ENCODE data around the gene RPTOR.

The RPTOR gene

DNA sequence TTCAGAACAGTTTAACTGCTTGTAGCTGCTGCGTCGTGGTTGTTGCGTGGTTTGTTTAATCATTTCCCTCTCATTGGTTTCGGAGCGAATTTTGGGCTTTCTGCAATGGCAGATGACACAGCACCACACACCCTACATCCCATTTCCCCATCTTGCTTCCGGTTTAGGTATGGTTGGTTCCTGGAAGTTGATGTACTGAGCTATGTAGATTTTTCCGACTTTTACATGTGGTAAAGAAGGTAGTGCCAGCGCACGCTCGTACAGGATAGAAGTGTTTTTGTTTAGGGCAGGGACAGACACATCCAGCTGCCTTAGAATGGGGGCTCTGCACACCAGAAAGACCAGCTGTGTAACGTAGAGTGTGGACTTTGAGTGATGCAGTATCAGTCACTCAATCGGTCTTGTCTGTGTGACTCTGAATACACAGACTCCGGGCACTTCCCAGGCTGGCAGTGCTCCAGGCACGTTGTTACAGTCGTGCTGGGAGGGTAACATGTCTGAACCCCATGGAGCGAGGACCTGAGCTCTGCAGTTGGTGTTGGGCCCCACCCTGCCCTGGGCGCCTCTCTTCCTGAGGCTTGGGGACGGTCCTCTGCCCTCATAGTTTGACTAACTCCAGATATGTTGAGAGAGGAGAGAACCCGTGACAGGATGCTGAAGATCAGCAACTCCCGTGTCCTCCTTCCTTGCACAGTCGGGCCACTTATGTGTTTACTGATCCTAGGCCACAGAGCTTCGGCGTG is 275.0 kb downstream of the RPTOR start:
- TF ChIP-seq, protein P1, sequence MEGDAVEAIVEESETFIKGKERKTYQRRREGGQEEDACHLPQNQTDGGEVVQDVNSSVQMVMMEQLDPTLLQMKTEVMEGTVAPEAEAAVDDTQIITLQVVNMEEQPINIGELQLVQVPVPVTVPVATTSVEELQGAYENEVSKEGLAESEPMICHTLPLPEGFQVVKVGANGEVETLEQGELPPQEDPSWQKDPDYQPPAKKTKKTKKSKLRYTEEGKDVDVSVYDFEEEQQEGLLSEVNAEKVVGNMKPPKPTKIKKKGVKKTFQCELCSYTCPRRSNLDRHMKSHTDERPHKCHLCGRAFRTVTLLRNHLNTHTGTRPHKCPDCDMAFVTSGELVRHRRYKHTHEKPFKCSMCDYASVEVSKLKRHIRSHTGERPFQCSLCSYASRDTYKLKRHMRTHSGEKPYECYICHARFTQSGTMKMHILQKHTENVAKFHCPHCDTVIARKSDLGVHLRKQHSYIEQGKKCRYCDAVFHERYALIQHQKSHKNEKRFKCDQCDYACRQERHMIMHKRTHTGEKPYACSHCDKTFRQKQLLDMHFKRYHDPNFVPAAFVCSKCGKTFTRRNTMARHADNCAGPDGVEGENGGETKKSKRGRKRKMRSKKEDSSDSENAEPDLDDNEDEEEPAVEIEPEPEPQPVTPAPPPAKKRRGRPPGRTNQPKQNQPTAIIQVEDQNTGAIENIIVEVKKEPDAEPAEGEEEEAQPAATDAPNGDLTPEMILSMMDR (IDR thresholded peaks at IDR 0.05; ENCODE audit: insufficient read depth, missing control alignments): no peak
- DNase-seq (ENCODE audit: insufficient read length, low spot score) (no peak), FAIRE-seq (no peak)

DNA sequence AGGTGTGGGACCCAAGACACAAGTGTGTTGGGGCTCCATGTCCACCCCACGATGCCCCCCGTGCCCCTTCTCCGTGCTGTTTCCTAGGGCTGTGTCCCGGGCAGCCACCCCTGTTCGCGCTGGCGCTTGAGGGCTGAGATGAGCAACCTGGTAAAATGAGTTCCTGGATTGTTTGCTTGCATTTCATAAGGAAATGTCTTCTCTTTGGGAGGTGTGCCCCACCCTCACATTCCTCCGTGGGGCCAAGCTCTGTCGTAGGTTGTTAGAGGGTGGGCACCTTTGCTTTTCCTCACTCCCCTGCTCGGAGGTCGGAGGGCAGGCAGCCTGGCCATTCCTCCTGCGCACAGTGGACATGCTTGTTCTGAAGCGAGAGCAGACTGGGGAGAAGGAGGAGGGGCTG is 275.7 kb downstream of the RPTOR start:
- DNase-seq (ENCODE audit: insufficient read length, low spot score) (no peak), FAIRE-seq (no peak)
- TF ChIP-seq, protein P1 (IDR thresholded peaks at IDR 0.05; ENCODE audit: insufficient read depth, missing control alignments): no peak

DNA sequence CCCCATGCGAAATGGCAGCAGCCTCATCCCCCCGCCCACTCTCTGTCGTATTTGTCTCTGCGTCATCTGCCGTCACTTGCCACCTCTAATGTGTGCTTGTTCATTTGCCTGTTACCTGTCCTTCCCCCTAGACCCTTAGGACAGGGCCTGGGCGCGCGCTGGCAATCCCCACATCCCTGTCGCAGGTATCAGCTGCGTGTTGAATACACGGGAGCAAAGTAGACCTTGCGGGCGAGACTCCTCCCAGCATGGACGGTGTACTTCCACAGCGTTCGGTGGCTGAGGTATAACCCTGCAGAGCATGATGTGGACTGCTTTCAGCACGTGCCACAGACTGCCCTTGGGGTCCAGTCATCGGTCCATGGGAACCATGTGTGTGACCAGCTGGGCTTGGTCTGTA is 276.9 kb downstream of the RPTOR start:
- DNase-seq (ENCODE audit: insufficient read length, low spot score): no peak
- TF ChIP-seq, protein P1 (IDR thresholded peaks at IDR 0.05; ENCODE audit: insufficient read depth, missing control alignments): no peak
- no peak for FAIRE-seq

- DNase-seq (ENCODE audit: insufficient read length, low spot score) (no peak), FAIRE-seq (no peak)
- TF ChIP-seq, protein P1 (IDR thresholded peaks at IDR 0.05; ENCODE audit: insufficient read depth, missing control alignments): no peak
These were observed 277.5 kb downstream of the RPTOR start for GRCh38 chr17:80822021-80822699.

DNA sequence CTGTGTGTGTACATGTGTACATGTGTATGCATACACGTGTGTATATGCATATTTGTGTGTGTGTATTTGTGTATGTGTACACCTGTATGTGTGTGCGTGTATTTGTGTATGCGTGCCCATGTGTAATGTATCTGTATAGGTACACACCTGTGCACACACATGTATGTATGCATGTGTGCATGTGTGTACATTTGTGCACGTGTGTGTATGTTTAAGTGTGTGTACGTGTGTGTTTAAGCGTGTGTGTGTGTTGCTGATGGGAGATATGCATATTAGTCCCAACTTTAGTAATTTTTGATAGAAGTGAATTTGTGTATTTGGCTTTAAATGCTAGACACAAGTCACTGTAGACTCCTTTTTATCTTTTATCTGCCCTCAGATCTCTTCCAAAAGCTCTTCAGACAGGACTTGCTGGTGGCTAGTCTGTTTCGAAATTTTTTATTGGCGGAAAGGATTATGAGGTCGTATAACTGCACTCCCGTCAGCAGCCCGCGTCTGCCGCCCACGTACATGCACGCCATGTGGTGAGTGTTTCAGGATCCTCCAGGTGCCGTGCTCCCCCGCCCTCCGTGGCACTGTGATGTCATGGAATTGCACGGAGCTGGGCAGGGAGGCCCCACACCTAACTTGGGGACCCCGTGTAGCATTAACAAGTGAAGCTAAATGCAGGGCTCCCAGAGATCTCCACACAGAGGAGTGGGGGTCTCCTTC is 278.2 kb downstream of the RPTOR start:
- no peak for DNase-seq (ENCODE audit: insufficient read length, low spot score)
- no peak for FAIRE-seq
- TF ChIP-seq, protein P1 (IDR thresholded peaks at IDR 0.05; ENCODE audit: insufficient read depth, missing control alignments): no peak

GRCh38 chr17:80824549-80825470 is 280.2 kb downstream of the RPTOR start:
- DNase-seq (ENCODE audit: insufficient read length, low spot score) (no peak), FAIRE-seq (no peak)
- TF ChIP-seq, protein P1 (IDR thresholded peaks at IDR 0.05; ENCODE audit: insufficient read depth, missing control alignments): no peak
